HepG2 (cell line): ENCODE results near the gene ENC1. TPM values are rescaled to one million over a fixed set of nuclear protein-coding genes. Genes with fewer than 3 reads are reported as not detected.

Experiments used
- ARID4A ChIP-seq: sonication (generic); formaldehyde crosslinking; IDR thresholded peaks from 2 replicates; pipeline ENCODE4 v1.5.0; 2020; ENCODE audit warnings: mild to moderate bottlenecking, missing genetic modification reagents, borderline replicate concordance
- HHEX ChIP-seq: IDR thresholded peaks from 2 replicates; pipeline ENCODE4 v1.6.1; 2016; ENCODE audit warnings: control low read depth
- MEF2D ChIP-seq: sonication (generic); formaldehyde crosslinking; IDR thresholded peaks from 2 replicates; pipeline ENCODE4 v1.5.1; 2020; ENCODE audit warnings: mild to moderate bottlenecking, missing genetic modification reagents
- MEIS2 ChIP-seq: sonication (generic); formaldehyde crosslinking; IDR thresholded peaks from 2 replicates; pipeline ENCODE4 v1.9.0; 2021; ENCODE audit warnings: mild to moderate bottlenecking, missing genetic modification reagents
- NFE2L1 ChIP-seq: sonication (generic); formaldehyde crosslinking; IDR thresholded peaks from 2 replicates; pipeline ENCODE4 v1.4.0; 2020; ENCODE audit warnings: missing genetic modification reagents, mild to moderate bottlenecking, borderline replicate concordance
- NKX3-1 ChIP-seq: sonication (generic); formaldehyde crosslinking; IDR thresholded peaks from 2 replicates; pipeline ENCODE4 v1.5.0; 2020; ENCODE audit warnings: missing genetic modification reagents
- NONO ChIP-seq, 2 experiments: fragments of 450-650 bp in 1 of 2; sonication (generic) in 1 of 2; formaldehyde crosslinking in 1 of 2; IDR thresholded peaks in 1 of 2; conservative IDR thresholded peaks in 1 of 2; 2 replicates each; pipeline versions ENCODE4 v1.6.1 to v1.8.0; 2017 to 2022; ENCODE audit warnings: mild to moderate bottlenecking in 1 of 2, missing genetic modification reagents in 1 of 2, moderate library complexity in 1 of 2
- NR2C2 ChIP-seq: sonication (generic); formaldehyde crosslinking; IDR thresholded peaks from 2 replicates; pipeline ENCODE4 v1.4.0; 2020; ENCODE audit warnings: missing genetic modification reagents, mild to moderate bottlenecking, moderate library complexity, borderline replicate concordance
- POGZ ChIP-seq: sonication (generic); formaldehyde crosslinking; IDR thresholded peaks from 2 replicates; pipeline ENCODE4 v1.4.0; 2020; ENCODE audit warnings: mild to moderate bottlenecking, missing genetic modification reagents
- RFX1 ChIP-seq: fragments of 450-650 bp; IDR thresholded peaks from 2 replicates; pipeline ENCODE4 v1.6.1; 2017
- TEAD2 ChIP-seq: sonication (generic); formaldehyde crosslinking; IDR thresholded peaks from 2 replicates; pipeline ENCODE4 v1.9.0; 2021; ENCODE audit warnings: missing genetic modification reagents
- YY1 ChIP-seq: IDR thresholded peaks from 2 replicates; pipeline ENCODE4 v1.6.1; 2011; ENCODE audit warnings: low read length, low read depth, moderate library complexity, mild to moderate bottlenecking; ENCODE audit not compliant: insufficient read depth, insufficient replicate concordance
- ZFYVE20 ChIP-seq: sonication (generic); formaldehyde crosslinking; IDR thresholded peaks from 2 replicates; pipeline ENCODE4 v1.8.0; 2023; ENCODE audit warnings: low read depth, mild to moderate bottlenecking, moderate library complexity, missing genetic modification reagents, borderline replicate concordance
- ZNF24 ChIP-seq: fragments of 450-650 bp; IDR thresholded peaks from 2 replicates; pipeline ENCODE4 v1.6.1; 2017; ENCODE audit warnings: antibody characterized with exemption, mild to moderate bottlenecking
- ZNF275 ChIP-seq: sonication (generic); formaldehyde crosslinking; IDR thresholded peaks from 2 replicates; pipeline ENCODE4 v1.8.0; 2022; ENCODE audit warnings: missing genetic modification reagents, mild to moderate bottlenecking, inconsistent platforms, borderline replicate concordance
- ZNF292 ChIP-seq: sonication (generic); formaldehyde crosslinking; IDR thresholded peaks from 2 replicates; pipeline ENCODE4 v1.8.1; 2022; ENCODE audit warnings: mild to moderate bottlenecking, low read depth, missing genetic modification reagents, borderline replicate concordance
- ZNF441 ChIP-seq: sonication (generic); formaldehyde crosslinking; IDR thresholded peaks from 2 replicates; pipeline ENCODE4 v1.7.0; 2021; ENCODE audit warnings: missing genetic modification reagents, borderline replicate concordance
- ZNF589 ChIP-seq: sonication (generic); formaldehyde crosslinking; conservative IDR thresholded peaks from 2 replicates; pipeline ENCODE4 v1.8.0; 2022; ENCODE audit warnings: mild to moderate bottlenecking, moderate library complexity, missing genetic modification reagents
- ZNF776 ChIP-seq: sonication (generic); formaldehyde crosslinking; IDR thresholded peaks from 2 replicates; pipeline ENCODE4 v1.4.0; 2020; ENCODE audit warnings: mild to moderate bottlenecking, missing genetic modification reagents
- ZNF841 ChIP-seq: sonication (generic); formaldehyde crosslinking; IDR thresholded peaks from 2 replicates; pipeline ENCODE4 v1.8.1; 2023; ENCODE audit warnings: missing genetic modification reagents, borderline replicate concordance
- ZZZ3 ChIP-seq: sonication (generic); formaldehyde crosslinking; IDR thresholded peaks from 2 replicates; pipeline ENCODE4 v1.4.0; 2020; ENCODE audit warnings: missing genetic modification reagents, mild to moderate bottlenecking, borderline replicate concordance
- polyA plus RNA-seq, 8 experiments: library from polyadenylated mRNA; depleted of rRNA in 3 of 8; stranded (reverse) in 7 of 8; unstranded in 1 of 8; fragments of >200 nt; fragmentation: Illumina TruSeq in 4 of 8; extraction: Trizol in 4 of 8; gene quantifications; 2 replicates each; pipeline versions ENCODE4 v1.2.1 to v1.2.3, GENCODE V29; 2011 to 2016; ENCODE audit warnings: low read depth in 4 of 8, missing spikeins in 1 of 8, mixed read lengths in 1 of 8; ENCODE audit not compliant: insufficient read depth in 1 of 8
- total RNA-seq, 5 experiments: library from RNA; depleted of rRNA; stranded (reverse); fragments of >200 nt; fragmentation: Illumina TruSeq; extraction: Trizol; gene quantifications; 2 replicates each; pipeline ENCODE4 v1.2.3, GENCODE V29; 2016; ENCODE audit warnings: low read depth in 1 of 5
- TF ChIP-seq, protein P1 (sequence below): sonication (generic); formaldehyde crosslinking; IDR thresholded peaks from 2 replicates; pipeline ENCODE4 v1.4.0; 2020; ENCODE audit warnings: missing genetic modification reagents

Gene ENC1
- total and polyA plus RNA-seq, 2 of the 13 experiments (the other 11 are each of a cell fraction or from before 2014, with no cell fraction given), result 63.8 to 64.4 TPM

DNA sequence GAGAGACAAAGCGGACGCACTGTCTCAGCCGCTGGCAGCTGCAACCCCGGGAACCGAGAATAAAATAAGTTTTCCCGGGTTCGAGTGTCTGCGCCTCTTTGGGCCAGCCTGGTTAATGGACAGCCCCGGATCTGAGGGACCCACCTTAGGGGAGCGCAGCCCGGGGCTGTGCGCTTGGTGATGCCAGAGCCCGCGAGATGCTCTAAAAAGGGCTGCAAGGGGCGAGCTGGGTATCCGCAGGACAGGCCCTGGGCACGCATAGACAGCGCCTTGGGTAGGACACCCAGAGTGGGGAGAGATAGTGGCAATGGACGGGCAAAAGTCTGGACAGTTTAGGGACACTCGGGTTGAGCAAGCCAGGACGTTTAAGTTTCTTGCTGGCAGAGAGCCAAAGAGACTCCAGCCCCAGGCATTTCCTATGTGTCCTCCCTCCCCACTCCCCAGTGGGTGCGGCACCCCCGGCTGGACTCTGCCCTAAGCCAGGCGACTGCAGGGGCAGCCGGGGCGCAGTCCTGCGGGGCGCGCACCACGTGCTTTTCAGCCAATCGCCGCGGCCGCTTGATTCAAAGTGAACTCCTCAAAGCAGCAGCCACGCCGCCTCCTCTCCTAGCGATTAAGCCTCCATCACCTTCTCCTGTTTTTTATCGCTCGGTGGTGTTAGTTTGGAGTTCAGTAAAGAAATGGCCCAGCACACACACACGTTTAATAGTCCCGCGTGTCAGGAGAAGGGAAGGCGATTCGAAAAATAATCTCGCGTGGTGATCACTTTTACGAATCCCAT, 616 bp upstream of the ENC1 start (continued):
- TF ChIP-seq ARID4A (CRISPR knock-in tag) (no peak; the same call in 1 of the 2 replicates), YY1 (peak; percentile 55), ZNF24 (no peak), ZNF589 (CRISPR knock-in tag) (no peak), MEF2D (no peak), HHEX (CRISPR knock-in tag) (no peak), NFE2L1 (no peak), ZNF292 (peak; percentile 71; the same call in 1 of the 2 replicates), MEIS2 (CRISPR knock-in tag) (peak; percentile 74; the same call in 1 of the 2 replicates), POGZ (CRISPR knock-in tag) (peak; percentile 78), ZNF841 (CRISPR knock-in tag) (no peak), NR2C2 (CRISPR knock-in tag) (no peak; the same call in 1 of the 2 replicates), NONO (IDR thresholded peaks at IDR 0.05) (no peak), NONO (CRISPR knock-in tag; conservative IDR thresholded peaks at IDR 0.05) (no peak; the same call in 1 of the 2 replicates), ZZZ3 (CRISPR knock-in tag) (no peak), ZFYVE20 (CRISPR knock-in tag) (no peak), TEAD2 (no peak), ZNF441 (CRISPR knock-in tag) (no peak; the same call in 1 of the 2 replicates), NKX3-1 (peak; percentile 56; the same call in 1 of the 2 replicates), ZNF776 (no peak), ZNF275 (CRISPR knock-in tag) (no peak), RFX1 (no peak)
- TF ChIP-seq, protein P1, sequence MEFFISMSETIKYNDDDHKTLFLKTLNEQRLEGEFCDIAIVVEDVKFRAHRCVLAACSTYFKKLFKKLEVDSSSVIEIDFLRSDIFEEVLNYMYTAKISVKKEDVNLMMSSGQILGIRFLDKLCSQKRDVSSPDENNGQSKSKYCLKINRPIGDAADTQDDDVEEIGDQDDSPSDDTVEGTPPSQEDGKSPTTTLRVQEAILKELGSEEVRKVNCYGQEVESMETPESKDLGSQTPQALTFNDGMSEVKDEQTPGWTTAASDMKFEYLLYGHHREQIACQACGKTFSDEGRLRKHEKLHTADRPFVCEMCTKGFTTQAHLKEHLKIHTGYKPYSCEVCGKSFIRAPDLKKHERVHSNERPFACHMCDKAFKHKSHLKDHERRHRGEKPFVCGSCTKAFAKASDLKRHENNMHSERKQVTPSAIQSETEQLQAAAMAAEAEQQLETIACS, result no peak
